H9 (cell line): Measurements from ENCODE around the gene ATG4B. TPM values are rescaled to one million over a fixed set of nuclear protein-coding genes. Genes with fewer than 3 reads are reported as not detected.
A peak's percentile ranks its signal among the peaks of the same experiment; 100 is the strongest.

Experiments
- DNase-seq: peaks from one replicate; pipeline ENCODE4 v3.0.0-alpha.2; 2017
- H2AFZ ChIP-seq: one replicate; pipeline ENCODE4 v1.6.1; 2013; ENCODE audit warnings: mild to moderate bottlenecking, low read length, control low read depth, moderate library complexity
- H2AK5ac ChIP-seq: 2 replicates; pipeline ENCODE4 v1.6.1; 2013; ENCODE audit warnings: low read length, control low read depth, mixed read lengths; ENCODE audit not compliant: insufficient read length
- H2BK120ac ChIP-seq: one replicate; pipeline ENCODE4 v1.6.1; 2013; ENCODE audit warnings: low read depth, mild to moderate bottlenecking, low read length, control low read depth, inconsistent platforms; ENCODE audit not compliant: poor library complexity, severe bottlenecking
- H2BK12ac ChIP-seq: 2 replicates; pipeline ENCODE4 v1.6.1; 2013; ENCODE audit warnings: low read length, control low read depth, mixed read lengths, low read depth; ENCODE audit not compliant: insufficient read length
- H2BK15ac ChIP-seq: 2 replicates; pipeline ENCODE4 v1.6.1; 2013; ENCODE audit warnings: low read depth, low read length, control low read depth
- H2BK20ac ChIP-seq: one replicate; pipeline ENCODE4 v1.6.1; 2013; ENCODE audit warnings: low read depth, mild to moderate bottlenecking, low read length, control low read depth, inconsistent platforms; ENCODE audit not compliant: poor library complexity, severe bottlenecking
- H2BK5ac ChIP-seq: 2 replicates; pipeline ENCODE4 v1.6.1; 2013; ENCODE audit warnings: low read length, control low read depth, mixed read lengths; ENCODE audit not compliant: insufficient read length
- H3K14ac ChIP-seq: 2 replicates; pipeline ENCODE4 v1.6.1; 2013; ENCODE audit warnings: low read length, control low read depth; ENCODE audit not compliant: insufficient read depth
- H3K18ac ChIP-seq: 2 replicates; pipeline ENCODE4 v1.6.1; 2013; ENCODE audit warnings: low read depth, mild to moderate bottlenecking, mixed read lengths, low read length, control low read depth; ENCODE audit not compliant: insufficient read length
- H3K23ac ChIP-seq: 2 replicates; pipeline ENCODE4 v1.6.1; 2013; ENCODE audit warnings: low read length, control low read depth, mixed read lengths, low read depth; ENCODE audit not compliant: insufficient read length
- H3K23me2 ChIP-seq: 2 replicates; pipeline ENCODE4 v1.6.1; 2013; ENCODE audit warnings: low read depth, mild to moderate bottlenecking, mixed read lengths, low read length, control low read depth; ENCODE audit not compliant: insufficient read length, poor library complexity, severe bottlenecking
- H3K27ac ChIP-seq: 2 replicates; pipeline ENCODE4 v1.5.1; 2013; ENCODE audit warnings: low read length, control low read depth, mixed read lengths, low read depth; ENCODE audit not compliant: insufficient read length
- H3K27me3 ChIP-seq: 2 replicates; pipeline ENCODE4 v1.6.1; 2013; ENCODE audit warnings: low read length, control low read depth, inconsistent platforms; ENCODE audit not compliant: insufficient read depth
- H3K4ac ChIP-seq: 2 replicates; pipeline ENCODE4 v1.6.1; 2013; ENCODE audit warnings: low read depth, mild to moderate bottlenecking, control low read depth, inconsistent platforms, low read length, moderate library complexity
- H3K4me1 ChIP-seq: 2 replicates; pipeline ENCODE4 v1.6.1; 2013; ENCODE audit warnings: low read length, control low read depth, inconsistent platforms; ENCODE audit not compliant: insufficient read depth
- H3K4me2 ChIP-seq: 2 replicates; pipeline ENCODE4 v1.6.1; 2013; ENCODE audit warnings: low read length, control low read depth, mixed read lengths; ENCODE audit not compliant: insufficient read length, insufficient read depth
- H3K56ac ChIP-seq: 2 replicates; pipeline ENCODE4 v1.6.1; 2013; ENCODE audit warnings: low read depth, mild to moderate bottlenecking, mixed read lengths, low read length, control low read depth; ENCODE audit not compliant: insufficient read length
- H3K79me1 ChIP-seq: 2 replicates; pipeline ENCODE4 v1.6.1; 2013; ENCODE audit warnings: low read depth, mild to moderate bottlenecking, moderate library complexity, low read length, control low read depth, inconsistent platforms; ENCODE audit not compliant: insufficient read depth, poor library complexity, severe bottlenecking
- H3K79me2 ChIP-seq: 2 replicates; pipeline ENCODE4 v1.6.1; 2013; ENCODE audit warnings: low read length, control low read depth, inconsistent platforms; ENCODE audit not compliant: insufficient read depth
- H3K9ac ChIP-seq: 2 replicates; pipeline ENCODE4 v1.6.1; 2013; ENCODE audit warnings: low read length, control low read depth, mixed read lengths; ENCODE audit not compliant: insufficient read length; ENCODE audit errors: extremely low read depth
- H3K9me3 ChIP-seq: one replicate; pipeline ENCODE4 v1.6.1; 2013; ENCODE audit warnings: low read depth, low read length, inconsistent platforms; ENCODE audit not compliant: control insufficient read depth
- H3T11ph ChIP-seq: one replicate; pipeline ENCODE4 v1.6.1; 2013; ENCODE audit warnings: mild to moderate bottlenecking, low read length, control low read depth, inconsistent platforms
- H4K20me1 ChIP-seq: one replicate; pipeline ENCODE4 v1.6.1; 2013; ENCODE audit not compliant: control insufficient read depth, insufficient read length, insufficient read depth
- H4K5ac ChIP-seq: 2 replicates; pipeline ENCODE4 v1.6.1; 2013; ENCODE audit warnings: low read depth, mild to moderate bottlenecking, mixed read lengths, low read length, control low read depth; ENCODE audit not compliant: insufficient read length
- H4K8ac ChIP-seq: replicated peaks from 2 replicates; pipeline ENCODE4 v1.6.1; 2013; ENCODE audit warnings: low read length, control low read depth, mixed read lengths, low read depth; ENCODE audit not compliant: insufficient read length
- H4K91ac ChIP-seq: 2 replicates; pipeline ENCODE4 v1.6.1; 2013; ENCODE audit warnings: low read depth, mild to moderate bottlenecking, moderate library complexity, mixed read lengths, low read length, control low read depth; ENCODE audit not compliant: insufficient read length
- H3K27ac Mint-ChIP-seq, 3 experiments: 2 replicates in 2 of 3; 3 replicates in 1 of 3; pipeline ENCODE4 v1.8.0; 2020 to 2021; ENCODE audit warnings: mixed read lengths in 3 of 3, mild to moderate bottlenecking in 1 of 3, moderate library complexity in 1 of 3
- H3K27me3 Mint-ChIP-seq: 2 replicates; pipeline ENCODE4 v1.8.0; 2021; ENCODE audit warnings: low read depth, mild to moderate bottlenecking, moderate library complexity, mixed read lengths
- H3K36me3 Mint-ChIP-seq, 3 experiments: 2 replicates in 2 of 3; 3 replicates in 1 of 3; pipeline ENCODE4 v1.8.0; 2020 to 2021; ENCODE audit warnings: low read depth in 3 of 3, mixed read lengths in 3 of 3; ENCODE audit not compliant: insufficient read depth in 1 of 3
- H3K4me1 Mint-ChIP-seq, 2 experiments: 2 replicates each; pipeline ENCODE4 v1.8.0; 2020; ENCODE audit warnings: mixed read lengths in 2 of 2
- H3K4me3 Mint-ChIP-seq, 2 experiments: 2 replicates in 1 of 2; 3 replicates in 1 of 2; pipeline ENCODE4 v1.8.0; 2020 to 2021; ENCODE audit warnings: mild to moderate bottlenecking in 2 of 2, mixed read lengths in 2 of 2, moderate library complexity in 1 of 2
- H3K9me3 Mint-ChIP-seq, 2 experiments: 2 replicates in 1 of 2; 3 replicates in 1 of 2; pipeline ENCODE4 v1.8.0; 2020; ENCODE audit warnings: mild to moderate bottlenecking in 2 of 2, mixed read lengths in 2 of 2, moderate library complexity in 1 of 2
- CTCF ChIP-seq: fragments of 200-600 bp; sonication (generic); conservative IDR thresholded peaks from 3 replicates; pipeline ENCODE4 v1.8.0; 2021; ENCODE audit warnings: antibody characterized with exemption, mild to moderate bottlenecking
- WGBS: extraction: QIAGEN DNeasy Blood & Tissue Kit; methylation state at CpG from one replicate; pipeline ENCODE4 v1.1.7; 2013; ENCODE audit warnings: missing lambda C conversion rate, low lambda C conversion rate, mixed read lengths; ENCODE audit not compliant: insufficient read length; ENCODE audit errors: extremely low coverage; 5-methylcytosine and 5-hydroxymethylcytosine counted together
- total RNA-seq: library from RNA; stranded (reverse); gene quantifications from 2 replicates; pipeline ENCODE4 v1.2.1, GENCODE V29; 2021

The ATG4B gene
- total RNA-seq, 1 experiment from 2014 or later = 105 TPM

GRCh38 chr2:241645056-241645914, 7.8 kb downstream of the ATG4B start:
- no peak for DNase-seq
- no peaks in the 10 kb centered on the region for H3K9me3 Mint-ChIP-seq
- H3K27me3 Mint-ChIP-seq = no peaks in the 10 kb centered on the region
- Histone ChIP-seq H3K27ac (no peak overlapping the region), H3K79me2 (peaks cover 37% of the 10 kb centered on the region; the same call in 1 of the 2 replicates), H3K23me2 (no peaks in the 10 kb centered on the region), H3K4me1 (peaks cover 4% of the 10 kb centered on the region; the same call in 1 of the 2 replicates), H4K8ac (no peak overlapping the region), H3K14ac (no peak overlapping the region), H3K27me3 (no peaks in the 10 kb centered on the region), H3K4me2 (no peak overlapping the region), H3K4ac (no peak overlapping the region), H4K91ac (no peak overlapping the region), H2BK5ac (no peak overlapping the region), H2BK20ac (no peak overlapping the region), H2AK5ac (no peak overlapping the region), H3K9ac (no peak overlapping the region), H3K18ac (no peak overlapping the region), H3T11ph (no peak overlapping the region), H2BK15ac (no peak overlapping the region), H4K5ac (no peak overlapping the region), H4K20me1 (no peaks in the 10 kb centered on the region), H3K79me1 (peaks cover 12% of the 10 kb centered on the region), H2BK120ac (no peak overlapping the region), H3K9me3 (no peaks in the 10 kb centered on the region), H2BK12ac (no peak overlapping the region), H2AFZ (no peak overlapping the region), H3K56ac (no peak overlapping the region), H3K23ac (no peak overlapping the region)
- no peak for TF ChIP-seq CTCF
- peak overlapping the region; percentile 38 to 89 (median 75); a peak in 5 of 7 replicates for H3K27ac Mint-ChIP-seq
- H3K36me3 Mint-ChIP-seq = peaks cover 2 to 10% (median 6%) of the 10 kb centered on the region in 3 experiments
- peaks cover 24 to 36% of the 10 kb centered on the region in 2 experiments for H3K4me1 Mint-ChIP-seq
- no peak overlapping the region for H3K4me3 Mint-ChIP-seq
- WGBS = no CpG with 5 or more reads among the region's 26 CpGs
